Hepatocyte (in vitro differentiated cells): Measurements from ENCODE around the gene PYGM. TPM values are rescaled to one million over a fixed set of nuclear protein-coding genes. Genes with fewer than 3 reads are reported as not detected.

ENCODE experiments used
- DNase-seq: peaks from one replicate; pipeline ENCODE4 v3.0.0-alpha.2; 2016; ENCODE audit warnings: low spot score
- H2AFZ ChIP-seq: fragments of 200-600 bp; sonication (generic); 2 replicates; pipeline ENCODE4 v1.6.0; 2016; ENCODE audit warnings: antibody characterized with exemption, mild to moderate bottlenecking
- H3K27ac ChIP-seq: fragments of 200-600 bp; sonication (generic); 2 replicates; pipeline ENCODE4 v1.5.1; 2016; ENCODE audit warnings: mild to moderate bottlenecking
- H3K27me3 ChIP-seq: fragments of 200-600 bp; sonication (generic); 2 replicates; pipeline ENCODE4 v1.6.1; 2016
- H3K36me3 ChIP-seq: fragments of 200-600 bp; sonication (generic); replicated peaks from 2 replicates; pipeline ENCODE4 v1.5.1; 2016; ENCODE audit warnings: low read depth; ENCODE audit not compliant: insufficient read depth
- H3K4me1 ChIP-seq: fragments of 200-600 bp; sonication (generic); 2 replicates; pipeline ENCODE4 v1.5.1; 2016; ENCODE audit warnings: mild to moderate bottlenecking, moderate library complexity; ENCODE audit not compliant: insufficient read depth
- H3K4me2 ChIP-seq: fragments of 200-600 bp; sonication (generic); 2 replicates; pipeline ENCODE4 v1.6.0; 2016
- H3K4me3 ChIP-seq: fragments of 200-600 bp; sonication (generic); 2 replicates; pipeline ENCODE4 v1.5.1; 2016; ENCODE audit warnings: mild to moderate bottlenecking
- H3K79me2 ChIP-seq: fragments of 200-600 bp; sonication (generic); 2 replicates; pipeline ENCODE4 v1.6.0; 2017; ENCODE audit warnings: mild to moderate bottlenecking
- H3K9me2 ChIP-seq: fragments of 200-600 bp; sonication (generic); replicated peaks from 2 replicates; pipeline ENCODE4 v1.6.0; 2017; ENCODE audit warnings: mild to moderate bottlenecking; ENCODE audit not compliant: insufficient read depth
- H3K9me3 ChIP-seq: fragments of 200-600 bp; sonication (generic); 2 replicates; pipeline ENCODE4 v1.5.1; 2016; ENCODE audit warnings: low read depth, mild to moderate bottlenecking
- H4K20me1 ChIP-seq: fragments of 200-600 bp; sonication (generic); 2 replicates; pipeline ENCODE4 v1.6.0; 2016; ENCODE audit warnings: mild to moderate bottlenecking; ENCODE audit not compliant: insufficient read depth, poor library complexity, severe bottlenecking
- CTCF ChIP-seq: fragments of 200-600 bp; sonication (generic); IDR thresholded peaks from 2 replicates; pipeline ENCODE4 v1.5.1; 2016; ENCODE audit warnings: antibody characterized with exemption, mild to moderate bottlenecking; ENCODE audit not compliant: poor library complexity
- EZH2 ChIP-seq: fragments of 200-600 bp; sonication (generic); IDR thresholded peaks from 2 replicates; pipeline ENCODE4 v1.6.1; 2016; ENCODE audit warnings: antibody characterized with exemption, mild to moderate bottlenecking, borderline replicate concordance
- EZH2phosphoT487 ChIP-seq: fragments of 200-600 bp; sonication (generic); IDR thresholded peaks from one replicate; pipeline ENCODE4 v1.6.1; 2018; ENCODE audit warnings: antibody characterized with exemption, mild to moderate bottlenecking, low read depth, moderate library complexity; ENCODE audit not compliant: unreplicated experiment, severe bottlenecking
- WGBS: methylation state at CpG from one replicate; pipeline ENCODE4 v1.1.6; 2016; ENCODE audit warnings: low lambda C conversion rate; ENCODE audit errors: missing lambda C conversion rate; 5-methylcytosine and 5-hydroxymethylcytosine counted together
- polyA plus RNA-seq: library from polyadenylated mRNA; unstranded; fragments of >200 nt; fragmentation: Nextera tagmentation; extraction: Ambion mirVana; gene quantifications from 2 replicates; pipeline ENCODE4 v1.2.1, GENCODE V29; 2016
- total RNA-seq: library from RNA; depleted of rRNA; stranded (reverse); fragments of >200 nt; gene quantifications from 2 replicates; pipeline ENCODE4 v1.2.3, GENCODE V29; 2014

Gene PYGM
- total and polyA plus RNA-seq, 2 experiments from 2014 or later = 1.9 to 4.0 TPM

- H3K36me3 ChIP-seq = no peaks in the 10 kb centered on the region
- peak overlapping the region; percentile 96 for H3K4me2 ChIP-seq
- no peaks in the 10 kb centered on the region for H4K20me1 ChIP-seq
- H3K27ac ChIP-seq = peak overlapping the region; percentile 98
- 44% methylated on average over 15 of the region's 15 CpGs for WGBS
- peak overlapping the region; percentile 83 for H3K4me3 ChIP-seq
- no peaks in the 10 kb centered on the region for H3K9me3 ChIP-seq
- H3K79me2 ChIP-seq = peaks cover 8% of the 10 kb centered on the region
- DNase-seq = no peak
- H3K4me1 ChIP-seq = peaks cover 20% of the 10 kb centered on the region
- no peaks in the 10 kb centered on the region for H3K9me2 ChIP-seq
- H3K27me3 ChIP-seq = no peaks in the 10 kb centered on the region
- peak overlapping the region; percentile 98 for H2AFZ ChIP-seq
- TF ChIP-seq CTCF = no peak
- no peak for TF ChIP-seq EZH2phosphoT487
- no peak for TF ChIP-seq EZH2
Observed at GRCh38 chr11:64803846-64804345, 44.1 kb upstream of the PYGM start.

- H3K79me2 ChIP-seq = peaks cover 3% of the 10 kb centered on the region
- no peaks in the 10 kb centered on the region for H3K27me3 ChIP-seq
- WGBS = under 1% methylated on average over 18 of the region's 58 CpGs
- H2AFZ ChIP-seq = peak within 1 kb of the TSS; percentile 98
- H3K36me3 ChIP-seq = no peaks in the 10 kb centered on the region
- peak; percentile 97 for DNase-seq
- H3K4me1 ChIP-seq = peaks cover 20% of the 10 kb centered on the region
- no peaks in the 10 kb centered on the region for H4K20me1 ChIP-seq
- H3K4me2 ChIP-seq = peak within 1 kb of the TSS; percentile 96
- no peaks in the 10 kb centered on the region for H3K9me3 ChIP-seq
- H3K4me3 ChIP-seq = peak within 1 kb of the TSS; percentile 83
- H3K27ac ChIP-seq = peak within 1 kb of the TSS; percentile 98
- H3K9me2 ChIP-seq = no peaks in the 10 kb centered on the region
- TF ChIP-seq CTCF (peak; percentile 28), EZH2 (no peak), EZH2phosphoT487 (no peak)
Observed at GRCh38 chr11:64803158-64803845, 43.5 kb upstream of the PYGM start, which contains the start of gene MAP4K2. Gene MAP4K2, minus strand, starts transcription at chr11:64803214. Its CDS starts 65 bp downstream, at chr11:64803149.

- Histone ChIP-seq H3K79me2 (no peaks in the 10 kb centered on the region), H4K20me1 (no peaks in the 10 kb centered on the region), H3K27ac (peak overlapping the region; percentile 69), H3K36me3 (no peaks in the 10 kb centered on the region), H3K27me3 (no peaks in the 10 kb centered on the region), H2AFZ (peak overlapping the region; percentile 89), H3K4me3 (peak overlapping the region; percentile 55), H3K9me3 (no peaks in the 10 kb centered on the region), H3K4me1 (peaks cover 20% of the 10 kb centered on the region), H3K9me2 (no peaks in the 10 kb centered on the region), H3K4me2 (peak overlapping the region; percentile 94)
- TF ChIP-seq EZH2 = no peak
- TF ChIP-seq CTCF = no peak
- no peak for TF ChIP-seq EZH2phosphoT487
- DNase-seq = no peak
- 24% methylated on average over 22 of the region's 54 CpGs for WGBS
Observed at GRCh38 chr11:64802370-64803157, 42.8 kb upstream of the PYGM start.
